ENCODE data around the gene NOL3.

Gene NOL3

GRCh38 chr16:67213197-67214019 is 43.1 kb downstream of the NOL3 start:
- no peak overlapping the region for H3K4me2 ChIP-seq (ENCODE audit: low read depth, low read length, poor library complexity, severe bottlenecking)
- H2AFZ ChIP-seq (ENCODE audit: low read length): no peak overlapping the region
- no peaks in the 10 kb centered on the region for H3K27me3 ChIP-seq (ENCODE audit: insufficient read depth, low read length, poor library complexity, severe bottlenecking)

DNA sequence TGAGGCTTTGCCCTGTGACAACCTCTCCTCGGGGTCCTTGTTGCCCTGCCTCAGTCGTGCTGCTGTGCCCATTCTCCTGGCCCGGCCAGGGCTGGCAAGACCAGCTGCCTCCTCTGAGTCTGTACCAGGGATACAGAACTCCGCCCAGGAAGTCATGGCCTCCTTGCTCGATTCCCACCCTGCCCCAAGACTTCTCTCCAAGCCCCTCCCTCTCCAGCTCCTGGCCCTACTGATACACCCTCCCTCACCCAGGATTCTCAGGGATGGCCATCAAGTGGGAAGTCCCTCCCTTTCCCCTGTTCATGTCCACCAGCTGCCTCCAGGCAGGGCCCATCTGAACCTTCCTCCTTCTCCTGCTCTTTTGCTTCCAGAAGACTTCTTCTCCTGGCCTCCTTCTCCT is 45.4 kb downstream of the NOL3 start:
- H3F3A ChIP-seq (ENCODE audit: low read depth): no peaks in the 10 kb centered on the region
- H3K27me3 ChIP-seq (ENCODE audit: insufficient read depth, low read length, poor library complexity, severe bottlenecking): no peaks in the 10 kb centered on the region
- no peak overlapping the region for H3K4me2 ChIP-seq (ENCODE audit: low read depth, low read length, poor library complexity, severe bottlenecking)
- TF ChIP-seq EZH2phosphoT487 (IDR thresholded peaks at IDR 0.05; ENCODE audit: borderline replicate concordance): no peak
- TF ChIP-seq, protein P1, sequence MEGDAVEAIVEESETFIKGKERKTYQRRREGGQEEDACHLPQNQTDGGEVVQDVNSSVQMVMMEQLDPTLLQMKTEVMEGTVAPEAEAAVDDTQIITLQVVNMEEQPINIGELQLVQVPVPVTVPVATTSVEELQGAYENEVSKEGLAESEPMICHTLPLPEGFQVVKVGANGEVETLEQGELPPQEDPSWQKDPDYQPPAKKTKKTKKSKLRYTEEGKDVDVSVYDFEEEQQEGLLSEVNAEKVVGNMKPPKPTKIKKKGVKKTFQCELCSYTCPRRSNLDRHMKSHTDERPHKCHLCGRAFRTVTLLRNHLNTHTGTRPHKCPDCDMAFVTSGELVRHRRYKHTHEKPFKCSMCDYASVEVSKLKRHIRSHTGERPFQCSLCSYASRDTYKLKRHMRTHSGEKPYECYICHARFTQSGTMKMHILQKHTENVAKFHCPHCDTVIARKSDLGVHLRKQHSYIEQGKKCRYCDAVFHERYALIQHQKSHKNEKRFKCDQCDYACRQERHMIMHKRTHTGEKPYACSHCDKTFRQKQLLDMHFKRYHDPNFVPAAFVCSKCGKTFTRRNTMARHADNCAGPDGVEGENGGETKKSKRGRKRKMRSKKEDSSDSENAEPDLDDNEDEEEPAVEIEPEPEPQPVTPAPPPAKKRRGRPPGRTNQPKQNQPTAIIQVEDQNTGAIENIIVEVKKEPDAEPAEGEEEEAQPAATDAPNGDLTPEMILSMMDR (conservative IDR thresholded peaks at IDR 0.05; ENCODE audit: low read length): no peak
- H3K36me3 ChIP-seq (ENCODE audit: insufficient read depth, low read length): no peaks in the 10 kb centered on the region
- no peaks in the 10 kb centered on the region for H3K9me2 ChIP-seq (replicated peaks; ENCODE audit: low read depth, low read length)
- H3K9ac ChIP-seq (ENCODE audit: low read depth, low read length, poor library complexity, severe bottlenecking): no peak overlapping the region
- no peaks in the 10 kb centered on the region for H3K79me2 ChIP-seq (ENCODE audit: insufficient read depth, low read length)
- no peak overlapping the region for H2AFZ ChIP-seq (ENCODE audit: low read length)
- H3K9me3 ChIP-seq (ENCODE audit: insufficient read depth, low read depth, low read length): no peaks in the 10 kb centered on the region
- peaks cover 19% of the 10 kb centered on the region for H3K4me1 ChIP-seq (ENCODE audit: insufficient read depth, low read length, poor library complexity, severe bottlenecking)
- no peaks in the 10 kb centered on the region for H4K20me1 ChIP-seq (ENCODE audit: insufficient read depth, low read length, poor library complexity, severe bottlenecking)
- H3K4me3 ChIP-seq (ENCODE audit: low read length, poor library complexity, severe bottlenecking): no peak overlapping the region

More at GRCh38 chr16:67213197-67214019, 43.1 kb downstream of the NOL3 start:
- Histone ChIP-seq H3K9ac (ENCODE audit: low read depth, low read length, poor library complexity, severe bottlenecking) (no peak overlapping the region), H3K79me2 (ENCODE audit: insufficient read depth, low read length) (no peaks in the 10 kb centered on the region), H3K4me1 (ENCODE audit: insufficient read depth, low read length, poor library complexity, severe bottlenecking) (peaks cover 19% of the 10 kb centered on the region), H3K4me3 (ENCODE audit: low read length, poor library complexity, severe bottlenecking) (no peak overlapping the region), H3K9me2 (replicated peaks; ENCODE audit: low read depth, low read length) (no peaks in the 10 kb centered on the region), H3K9me3 (ENCODE audit: insufficient read depth, low read depth, low read length) (no peaks in the 10 kb centered on the region), H3F3A (ENCODE audit: low read depth) (no peaks in the 10 kb centered on the region), H4K20me1 (ENCODE audit: insufficient read depth, low read length, poor library complexity, severe bottlenecking) (no peaks in the 10 kb centered on the region), H3K36me3 (ENCODE audit: insufficient read depth, low read length) (no peaks in the 10 kb centered on the region)
- TF ChIP-seq, protein P1 (conservative IDR thresholded peaks at IDR 0.05; ENCODE audit: low read length): no peak
- no peak for TF ChIP-seq EZH2phosphoT487 (IDR thresholded peaks at IDR 0.05; ENCODE audit: borderline replicate concordance)

GRCh38 chr16:67216612-67217490 is 46.5 kb downstream of the NOL3 start:
- Histone ChIP-seq H3K79me2 (ENCODE audit: insufficient read depth, low read length) (no peaks in the 10 kb centered on the region), H3K9me2 (replicated peaks; ENCODE audit: low read depth, low read length) (no peaks in the 10 kb centered on the region), H4K20me1 (ENCODE audit: insufficient read depth, low read length, poor library complexity, severe bottlenecking) (no peaks in the 10 kb centered on the region), H3K9me3 (ENCODE audit: insufficient read depth, low read depth, low read length) (no peaks in the 10 kb centered on the region), H3K36me3 (ENCODE audit: insufficient read depth, low read length) (no peaks in the 10 kb centered on the region), H3K4me3 (ENCODE audit: low read length, poor library complexity, severe bottlenecking) (no peak overlapping the region), H3F3A (ENCODE audit: low read depth) (no peaks in the 10 kb centered on the region), H2AFZ (ENCODE audit: low read length) (peak overlapping the region; percentile 51), H3K4me2 (ENCODE audit: low read depth, low read length, poor library complexity, severe bottlenecking) (peak overlapping the region; percentile 25), H3K9ac (ENCODE audit: low read depth, low read length, poor library complexity, severe bottlenecking) (peak overlapping the region; percentile 44), H3K4me1 (ENCODE audit: insufficient read depth, low read length, poor library complexity, severe bottlenecking) (peaks cover 19% of the 10 kb centered on the region), H3K27me3 (ENCODE audit: insufficient read depth, low read length, poor library complexity, severe bottlenecking) (no peaks in the 10 kb centered on the region)
- TF ChIP-seq EZH2phosphoT487 (IDR thresholded peaks at IDR 0.05; ENCODE audit: borderline replicate concordance): no peak
- TF ChIP-seq, protein P1 (conservative IDR thresholded peaks at IDR 0.05; ENCODE audit: low read length): no peak
